Activated T-helper 1 cell treated with anti-CD3 and anti-CD28 coated beads, Interleukin-12 subunit alpha, Interleukin-12 subunit beta, Interleukin-2, Interleukin-4 antibody, amounts not matched to agents 30 ng/mL and 10 ng/mL and 1 ng/mL, durations not matched to agents 14 hours and 24 hours and 36 hours (primary cell): ENCODE data around the gene RHEX. TPM values are rescaled to one million over a fixed set of nuclear protein-coding genes. Genes with fewer than 3 reads are reported as not detected.

Experiments used
- DNase-seq: peaks from one replicate; pipeline ENCODE4 v3.0.0; 2021; ENCODE audit warnings: low spot score
- H3K27ac Mint-ChIP-seq: one replicate; pipeline ENCODE4 v1.8.0; 2021; ENCODE audit warnings: mild to moderate bottlenecking, mixed read lengths
- H3K27me3 Mint-ChIP-seq: one replicate; pipeline ENCODE4 v1.8.0; 2022; ENCODE audit warnings: mild to moderate bottlenecking, moderate library complexity, mixed read lengths; ENCODE audit not compliant: insufficient read depth
- H3K36me3 Mint-ChIP-seq: one replicate; pipeline ENCODE4 v1.8.0; 2021; ENCODE audit warnings: low read depth, mixed read lengths
- H3K4me1 Mint-ChIP-seq: one replicate; pipeline ENCODE4 v1.8.0; 2021; ENCODE audit warnings: low read depth, mixed read lengths
- H3K4me3 Mint-ChIP-seq: one replicate; pipeline ENCODE4 v1.8.0; 2021; ENCODE audit warnings: mild to moderate bottlenecking, moderate library complexity, mixed read lengths
- H3K9me3 Mint-ChIP-seq: one replicate; pipeline ENCODE4 v1.8.0; 2021; ENCODE audit warnings: mixed read lengths
- intact Hi-C: fragments of 100-400 bp; cut with micrococcal nuclease; formaldehyde crosslinking; loops from one replicate; pipeline ENCODE4 v1.15.1; 2024
- total RNA-seq: library from RNA; stranded (reverse); gene quantifications from 2 replicates; pipeline ENCODE4 v1.2.3, GENCODE V29; 2022

RHEX gene
- total RNA-seq, 1 donor from 2014 or later: not detected

GRCh38 chr1:206070627-206071304, 17.8 kb downstream of the RHEX start:
- H3K36me3 Mint-ChIP-seq: no peaks in the 10 kb centered on the region

GRCh38 chr1:206074839-206075238, 21.9 kb downstream of the RHEX start:
- Mint-ChIP-seq H3K9me3 (no peaks in the 10 kb centered on the region), H3K27ac (no peak overlapping the region), H3K36me3 (no peaks in the 10 kb centered on the region), H3K27me3 (peaks cover 42% of the 10 kb centered on the region), H3K4me1 (peaks cover 4% of the 10 kb centered on the region), H3K4me3 (no peak overlapping the region)
- intact Hi-C loops: loop anchor here (5.0 kb wide), 1 partner anchor 32 kb away; no protein-coding TSS in a partner anchor
- no peak for DNase-seq

More at GRCh38 chr1:206070627-206071304, 17.8 kb downstream of the RHEX start:
- H3K4me1 Mint-ChIP-seq: peaks cover 18% of the 10 kb centered on the region
- no peak overlapping the region for H3K27ac Mint-ChIP-seq
- no peaks in the 10 kb centered on the region for H3K9me3 Mint-ChIP-seq
- peaks cover 60% of the 10 kb centered on the region for H3K27me3 Mint-ChIP-seq
- DNase-seq: no peak
- no peak overlapping the region for H3K4me3 Mint-ChIP-seq
- intact Hi-C loops: loop anchor here (5.0 kb wide), 1 partner anchor 37 kb away; no protein-coding TSS in a partner anchor

- Mint-ChIP-seq H3K27me3 (peaks cover 43% of the 10 kb centered on the region), H3K9me3 (no peaks in the 10 kb centered on the region), H3K27ac (no peak overlapping the region), H3K36me3 (no peaks in the 10 kb centered on the region), H3K4me3 (no peak overlapping the region), H3K4me1 (peaks cover 16% of the 10 kb centered on the region)
- intact Hi-C loops: no loop called here
- no peak for DNase-seq
Observed at GRCh38 chr1:206075786-206076755, 23.1 kb downstream of the RHEX start.

- intact Hi-C loops: no loop called here
- Mint-ChIP-seq H3K4me3 (no peak overlapping the region), H3K27me3 (peaks cover 41% of the 10 kb centered on the region)
Observed at GRCh38 chr1:206079135-206079534, 26.2 kb downstream of the RHEX start.

GRCh38 chr1:206080026-206080820, 27.2 kb downstream of the RHEX start:
- H3K9me3 Mint-ChIP-seq: no peaks in the 10 kb centered on the region
- H3K4me3 Mint-ChIP-seq: no peak overlapping the region
- intact Hi-C loops: no loop called here
- H3K27me3 Mint-ChIP-seq: peaks cover 40% of the 10 kb centered on the region
- H3K27ac Mint-ChIP-seq: no peak overlapping the region
- no peak for DNase-seq
- H3K36me3 Mint-ChIP-seq: no peaks in the 10 kb centered on the region
- peaks cover 18% of the 10 kb centered on the region for H3K4me1 Mint-ChIP-seq

More at GRCh38 chr1:206079135-206079534, 26.2 kb downstream of the RHEX start:
- H3K27ac Mint-ChIP-seq: no peak overlapping the region
- no peaks in the 10 kb centered on the region for H3K9me3 Mint-ChIP-seq
- peaks cover 18% of the 10 kb centered on the region for H3K4me1 Mint-ChIP-seq
- DNase-seq: no peak
- H3K36me3 Mint-ChIP-seq: no peaks in the 10 kb centered on the region

- Mint-ChIP-seq H3K36me3 (no peaks in the 10 kb centered on the region), H3K4me3 (no peak overlapping the region), H3K27me3 (peaks cover 33% of the 10 kb centered on the region), H3K4me1 (peaks cover 18% of the 10 kb centered on the region), H3K9me3 (no peaks in the 10 kb centered on the region), H3K27ac (no peak overlapping the region)
- intact Hi-C loops: loop anchor here (1.0 kb wide), 1 partner anchor 9 kb away; no protein-coding TSS in a partner anchor
- no peak for DNase-seq
Observed at GRCh38 chr1:206081856-206082255, 28.9 kb downstream of the RHEX start.

GRCh38 chr1:206082831-206083695, 30.1 kb downstream of the RHEX start:
- Mint-ChIP-seq H3K4me3 (no peak overlapping the region), H3K9me3 (no peaks in the 10 kb centered on the region), H3K27me3 (peaks cover 37% of the 10 kb centered on the region)

GRCh38 chr1:206083750-206084149, 30.8 kb downstream of the RHEX start:
- intact Hi-C loops: no loop called here
- DNase-seq: no peak
- peaks cover 38% of the 10 kb centered on the region for H3K27me3 Mint-ChIP-seq
- peaks cover 18% of the 10 kb centered on the region for H3K4me1 Mint-ChIP-seq
- H3K27ac Mint-ChIP-seq: no peak overlapping the region
- no peak overlapping the region for H3K4me3 Mint-ChIP-seq
- H3K36me3 Mint-ChIP-seq: no peaks in the 10 kb centered on the region
- H3K9me3 Mint-ChIP-seq: no peaks in the 10 kb centered on the region

More at GRCh38 chr1:206082831-206083695, 30.1 kb downstream of the RHEX start:
- DNase-seq: no peak
- peaks cover 18% of the 10 kb centered on the region for H3K4me1 Mint-ChIP-seq
- no peak overlapping the region for H3K27ac Mint-ChIP-seq
- no peaks in the 10 kb centered on the region for H3K36me3 Mint-ChIP-seq
- intact Hi-C loops: no loop called here

- no peaks in the 10 kb centered on the region for H3K36me3 Mint-ChIP-seq
- H3K27me3 Mint-ChIP-seq: peaks cover 38% of the 10 kb centered on the region
- H3K9me3 Mint-ChIP-seq: no peaks in the 10 kb centered on the region
- H3K4me1 Mint-ChIP-seq: no peaks in the 10 kb centered on the region
- intact Hi-C loops: no loop called here
- DNase-seq: no peak
- no peak overlapping the region for H3K4me3 Mint-ChIP-seq
- no peak overlapping the region for H3K27ac Mint-ChIP-seq
Observed at GRCh38 chr1:206087091-206087490, 34.1 kb downstream of the RHEX start.

- Mint-ChIP-seq H3K27me3 (peaks cover 51% of the 10 kb centered on the region), H3K4me3 (no peak overlapping the region), H3K9me3 (no peaks in the 10 kb centered on the region), H3K36me3 (no peaks in the 10 kb centered on the region), H3K4me1 (no peaks in the 10 kb centered on the region), H3K27ac (no peak overlapping the region)
- intact Hi-C loops: no loop called here
- no peak for DNase-seq
Observed at GRCh38 chr1:206089341-206089740, 36.4 kb downstream of the RHEX start.

GRCh38 chr1:206094024-206094423, 41.1 kb downstream of the RHEX start:
- no peak overlapping the region for H3K27ac Mint-ChIP-seq
- H3K27me3 Mint-ChIP-seq: peaks cover 43% of the 10 kb centered on the region
- H3K4me3 Mint-ChIP-seq: no peak overlapping the region
- no peaks in the 10 kb centered on the region for H3K4me1 Mint-ChIP-seq
- H3K9me3 Mint-ChIP-seq: no peaks in the 10 kb centered on the region
- H3K36me3 Mint-ChIP-seq: no peaks in the 10 kb centered on the region
- intact Hi-C loops: no loop called here
- DNase-seq: no peak

- H3K4me1 Mint-ChIP-seq: no peaks in the 10 kb centered on the region
- peaks cover 50% of the 10 kb centered on the region for H3K27me3 Mint-ChIP-seq
- H3K36me3 Mint-ChIP-seq: no peaks in the 10 kb centered on the region
- intact Hi-C loops: no loop called here
- H3K27ac Mint-ChIP-seq: no peak overlapping the region
- DNase-seq: no peak
- no peaks in the 10 kb centered on the region for H3K9me3 Mint-ChIP-seq
- no peak overlapping the region for H3K4me3 Mint-ChIP-seq
Observed at GRCh38 chr1:206097381-206097780, 44.4 kb downstream of the RHEX start.
